MG63 (cell line): ENCODE data around the gene SERAC1. TPM values are rescaled to one million over a fixed set of nuclear protein-coding genes. Genes with fewer than 3 reads are reported as not detected.
"Not testable (repeated sequence)": the region's sequence is repeated elsewhere in the genome, so short reads cannot be mapped to it uniquely, and the experiment has no call there.

Experiments used
- DNase-seq: peaks from one replicate; pipeline ENCODE4 v3.0.0-alpha.2; 2020
- H3K27me3 ChIP-seq: fragments of 250-450 bp; sonication (Bioruptor Pico); 2 replicates; pipeline ENCODE4 v1.5.1; 2020; ENCODE audit warnings: mild to moderate bottlenecking, moderate library complexity
- H3K36me3 ChIP-seq: fragments of 250-450 bp; sonication (Bioruptor Pico); 2 replicates; pipeline ENCODE4 v1.5.1; 2020; ENCODE audit warnings: mild to moderate bottlenecking, moderate library complexity
- H3K4me3 ChIP-seq: fragments of 250-450 bp; sonication (Bioruptor Pico); 2 replicates; pipeline ENCODE4 v1.5.1; 2020; ENCODE audit warnings: mild to moderate bottlenecking, moderate library complexity
- H3K9me3 ChIP-seq: fragments of 250-450 bp; sonication (Bioruptor Pico); 2 replicates; pipeline ENCODE4 v1.5.1; 2020; ENCODE audit warnings: mild to moderate bottlenecking, moderate library complexity
- total RNA-seq: library from RNA; depleted of rRNA; stranded (reverse); fragments of >200 nt; shearing (Covaris generic); gene quantifications from 2 replicates; pipeline ENCODE4 v1.2.3, GENCODE V29; 2014; ENCODE audit warnings: low replicate concordance; rRNA removed

Gene SERAC1
- 5.7 and 10.4 TPM in 2 replicates for total RNA-seq

DNA sequence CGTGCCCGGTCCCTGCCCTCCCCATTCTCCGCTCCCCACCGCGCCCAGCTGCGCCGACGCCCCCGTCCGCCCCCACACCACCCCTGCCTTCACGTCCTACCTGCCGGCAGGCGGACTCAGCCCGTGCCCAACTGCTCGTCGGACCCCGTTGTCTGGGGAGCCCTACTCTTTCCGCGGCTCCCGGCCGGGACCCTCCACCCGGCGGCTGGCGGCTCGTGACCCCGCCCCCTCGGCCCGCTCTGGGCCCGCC lies at the start of gene SERAC1:
SERAC1 (minus strand) TSS at position 223 of the 250 bp plus-strand sequence. CDS start 9,899 bp downstream, outside the sequence.
- DNase-seq = no peak
- peaks cover 6% of the 10 kb centered on the region for H3K36me3 ChIP-seq
- no peaks in the 10 kb centered on the region for H3K9me3 ChIP-seq
- H3K27me3 ChIP-seq = no peaks in the 10 kb centered on the region
- peak within 1 kb of the TSS; percentile 95 for H3K4me3 ChIP-seq

DNA sequence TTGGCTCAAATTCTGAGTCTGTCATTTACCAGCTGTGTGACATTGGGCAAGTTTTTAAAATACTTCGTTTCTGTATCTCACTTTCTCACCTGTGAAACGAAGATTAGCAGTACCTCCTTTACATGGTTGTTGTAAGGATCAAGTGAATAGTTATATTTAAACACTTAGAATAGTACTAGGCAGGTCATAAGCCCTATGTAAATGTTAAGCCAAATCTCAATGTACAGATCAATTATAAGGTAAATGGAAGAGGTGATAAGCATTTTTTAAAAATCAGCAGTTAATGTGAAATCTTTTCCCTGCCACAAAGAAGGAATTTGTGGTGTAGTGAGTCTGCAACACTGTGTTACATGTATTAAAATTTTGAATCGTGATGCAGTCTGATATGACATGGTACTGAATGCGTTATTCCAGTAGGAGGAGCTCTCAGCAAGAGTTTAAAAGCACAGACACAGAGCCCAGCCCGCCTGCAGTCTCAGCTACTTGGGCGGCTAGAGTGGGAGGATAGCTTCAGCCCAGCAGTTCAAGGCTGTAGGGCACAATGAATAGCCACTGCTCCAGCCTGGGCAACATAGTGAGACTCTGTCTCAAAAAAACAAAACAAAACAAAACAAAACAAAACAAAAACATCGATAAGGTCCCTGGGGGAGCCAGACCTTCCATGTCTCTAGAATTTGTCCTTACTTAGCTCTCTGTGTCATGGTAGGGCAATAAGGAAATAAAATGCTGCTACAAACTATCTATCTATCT lies 46.0 kb upstream of the SERAC1 start:
- no peaks in the 10 kb centered on the region for H3K27me3 ChIP-seq
- H3K9me3 ChIP-seq = 0 out of 2 replicates have a peak, but pooled peaks cover 2% of the 10 kb centered on the region
- no peaks in the 10 kb centered on the region for H3K36me3 ChIP-seq
- DNase-seq = peak; percentile 61
- H3K4me3 ChIP-seq = no peak overlapping the region

DNA sequence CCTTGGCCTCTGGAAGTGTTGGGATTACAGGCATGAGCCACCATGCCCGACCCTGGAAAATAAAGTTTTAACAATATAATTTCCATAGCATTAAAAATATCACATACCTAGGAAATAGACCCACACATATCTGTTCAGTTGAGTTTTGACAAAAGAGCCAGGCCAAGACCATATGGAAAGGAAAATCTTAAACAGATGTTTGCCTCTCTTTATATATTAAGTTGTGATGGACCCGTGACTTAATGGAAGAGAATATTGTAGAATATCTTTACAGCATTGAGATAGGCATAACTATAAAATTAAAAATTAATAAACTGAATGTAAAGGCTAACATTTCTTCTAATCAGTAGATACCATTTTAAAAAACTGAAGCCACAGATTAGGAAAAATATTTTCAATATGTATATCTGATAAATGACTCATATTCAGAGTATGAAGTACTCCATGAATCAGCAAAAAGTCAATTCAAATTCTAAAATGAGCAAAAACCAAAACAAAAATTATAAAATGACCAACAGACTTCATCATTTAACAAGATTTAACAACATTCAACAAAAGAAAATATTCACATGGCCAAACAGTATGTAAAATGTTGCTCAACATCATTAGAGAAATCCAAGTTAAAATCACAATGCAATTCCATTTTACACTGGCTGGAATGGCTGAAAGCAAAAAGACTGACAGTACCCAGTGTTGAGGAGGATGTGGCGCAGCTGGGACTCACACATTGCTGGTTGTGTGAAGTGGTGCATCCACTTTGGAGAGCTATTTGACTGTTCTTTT lies 43.4 kb upstream of the SERAC1 start:
- H3K36me3 ChIP-seq = no peaks in the 10 kb centered on the region
- no peaks in the 10 kb centered on the region for H3K27me3 ChIP-seq
- no peaks in the 10 kb centered on the region for H3K9me3 ChIP-seq
- peak; percentile 10 for DNase-seq
- no peak overlapping the region for H3K4me3 ChIP-seq

GRCh38 chr6:158209582-158210333 lies 41.7 kb upstream of the SERAC1 start:
- H3K4me3 ChIP-seq, H3K36me3 ChIP-seq, DNase-seq, H3K27me3 ChIP-seq, H3K9me3 ChIP-seq: not testable (repeated sequence)

GRCh38 chr6:158208226-158209030 lies 40.4 kb upstream of the SERAC1 start:
- H3K36me3 ChIP-seq, H3K27me3 ChIP-seq, H3K4me3 ChIP-seq, H3K9me3 ChIP-seq, DNase-seq: not testable (repeated sequence)

DNA sequence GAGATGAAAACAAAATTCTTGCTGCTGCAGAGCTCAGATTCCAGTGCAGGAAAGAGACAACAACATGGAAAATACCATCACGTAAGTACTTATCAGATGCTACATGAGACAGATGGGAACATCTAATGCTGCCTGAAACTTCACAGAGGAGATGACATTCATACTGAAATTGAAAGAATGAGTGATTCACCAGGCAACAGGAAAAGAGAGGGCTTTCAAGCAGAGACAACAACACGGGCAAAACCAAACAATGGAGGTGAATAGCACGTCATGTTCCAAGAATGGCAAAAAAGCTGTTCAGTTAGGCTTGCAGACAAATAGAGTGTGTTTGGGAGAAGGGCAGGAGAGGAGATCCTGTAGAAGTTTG lies 39.3 kb upstream of the SERAC1 start:
- Histone ChIP-seq H3K9me3 (no peaks in the 10 kb centered on the region), H3K4me3 (no peak overlapping the region), H3K36me3 (no peaks in the 10 kb centered on the region), H3K27me3 (no peaks in the 10 kb centered on the region)
- peak; percentile 6 for DNase-seq

GRCh38 chr6:158206740-158207421 lies 38.8 kb upstream of the SERAC1 start:
- no peak overlapping the region for H3K4me3 ChIP-seq
- no peaks in the 10 kb centered on the region for H3K36me3 ChIP-seq
- H3K9me3 ChIP-seq = no peaks in the 10 kb centered on the region
- no peak for DNase-seq
- H3K27me3 ChIP-seq = no peaks in the 10 kb centered on the region

DNA sequence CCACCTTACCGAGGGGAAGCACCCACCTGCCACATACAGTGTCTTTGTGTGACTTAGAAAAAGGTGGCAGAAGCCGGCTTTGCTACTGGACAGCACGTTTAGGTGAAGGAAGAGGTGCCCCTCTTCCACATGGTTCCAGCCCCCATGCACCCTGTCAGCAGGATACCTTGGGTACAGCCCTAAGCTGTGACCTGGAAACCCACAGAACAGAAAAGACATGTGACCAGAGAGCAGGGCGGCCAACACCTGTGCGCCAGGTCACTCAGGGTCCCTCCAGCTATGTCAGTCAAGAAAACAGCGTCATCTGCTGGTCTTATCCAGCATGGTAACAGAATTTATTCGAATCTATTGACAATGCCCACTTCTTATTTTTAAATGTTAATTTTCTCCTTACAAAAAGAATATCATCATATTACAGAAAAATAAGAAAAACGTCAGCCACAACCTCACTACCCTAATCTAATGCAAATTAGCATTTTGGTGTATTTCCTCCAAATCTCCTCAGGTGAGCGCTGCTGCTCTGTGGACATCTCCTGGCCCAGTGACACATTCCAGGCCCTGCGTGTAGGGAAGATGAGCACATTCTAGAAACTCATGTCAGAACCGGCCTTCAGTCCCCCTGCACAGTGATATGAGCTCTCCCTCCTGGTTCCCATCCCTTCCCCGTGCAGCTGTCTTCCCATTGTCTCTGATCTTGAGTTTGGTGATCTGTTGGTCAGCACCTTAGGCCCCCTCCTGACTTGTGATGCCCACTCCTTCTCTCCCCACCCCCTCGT lies 37.3 kb upstream of the SERAC1 start:
- Histone ChIP-seq H3K4me3 (no peak overlapping the region), H3K27me3 (no peaks in the 10 kb centered on the region), H3K9me3 (no peaks in the 10 kb centered on the region), H3K36me3 (no peaks in the 10 kb centered on the region)
- no peak for DNase-seq

DNA sequence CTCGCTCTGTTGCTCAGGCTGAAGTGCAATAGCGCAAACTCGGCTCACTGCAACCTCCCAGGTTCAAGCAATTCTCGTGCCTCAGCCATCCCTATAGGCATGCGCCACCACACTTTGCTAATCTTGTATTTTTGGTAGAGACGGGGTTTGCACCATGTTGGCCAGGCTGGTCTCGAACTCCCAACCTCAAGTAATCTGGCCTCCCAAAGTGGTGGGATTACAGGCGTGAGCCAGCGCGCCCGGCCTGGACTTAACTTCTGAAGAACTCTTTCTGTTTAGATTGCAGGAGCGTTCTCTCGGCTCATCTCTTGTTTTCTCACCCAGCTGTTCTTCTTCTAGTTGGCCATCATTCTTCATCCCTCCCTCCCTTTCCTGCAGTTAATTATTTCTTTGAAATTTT lies 30.4 kb upstream of the SERAC1 start:
- Histone ChIP-seq H3K36me3 (peaks cover 4% of the 10 kb centered on the region), H3K4me3 (no peak overlapping the region), H3K27me3 (no peaks in the 10 kb centered on the region), H3K9me3 (no peaks in the 10 kb centered on the region)
- no peak for DNase-seq

- Histone ChIP-seq H3K9me3 (no peaks in the 10 kb centered on the region), H3K36me3 (peaks cover 19% of the 10 kb centered on the region), H3K4me3 (no peak overlapping the region), H3K27me3 (no peaks in the 10 kb centered on the region)
- no peak for DNase-seq
Measured at GRCh38 chr6:158194487-158195280, 26.6 kb upstream of the SERAC1 start.

GRCh38 chr6:158191761-158192160 lies 23.7 kb upstream of the SERAC1 start:
- Histone ChIP-seq H3K36me3 (peaks cover 37% of the 10 kb centered on the region), H3K27me3 (no peaks in the 10 kb centered on the region), H3K9me3 (no peaks in the 10 kb centered on the region), H3K4me3 (no peak overlapping the region)
- no peak for DNase-seq

GRCh38 chr6:158191032-158191431 lies 23.0 kb upstream of the SERAC1 start:
- Histone ChIP-seq H3K27me3 (no peaks in the 10 kb centered on the region), H3K9me3 (no peaks in the 10 kb centered on the region), H3K36me3 (peaks cover 39% of the 10 kb centered on the region), H3K4me3 (no peak overlapping the region)
- no peak for DNase-seq

GRCh38 chr6:158188591-158188990 lies 20.5 kb upstream of the SERAC1 start:
- H3K27me3 ChIP-seq = no peaks in the 10 kb centered on the region

DNA sequence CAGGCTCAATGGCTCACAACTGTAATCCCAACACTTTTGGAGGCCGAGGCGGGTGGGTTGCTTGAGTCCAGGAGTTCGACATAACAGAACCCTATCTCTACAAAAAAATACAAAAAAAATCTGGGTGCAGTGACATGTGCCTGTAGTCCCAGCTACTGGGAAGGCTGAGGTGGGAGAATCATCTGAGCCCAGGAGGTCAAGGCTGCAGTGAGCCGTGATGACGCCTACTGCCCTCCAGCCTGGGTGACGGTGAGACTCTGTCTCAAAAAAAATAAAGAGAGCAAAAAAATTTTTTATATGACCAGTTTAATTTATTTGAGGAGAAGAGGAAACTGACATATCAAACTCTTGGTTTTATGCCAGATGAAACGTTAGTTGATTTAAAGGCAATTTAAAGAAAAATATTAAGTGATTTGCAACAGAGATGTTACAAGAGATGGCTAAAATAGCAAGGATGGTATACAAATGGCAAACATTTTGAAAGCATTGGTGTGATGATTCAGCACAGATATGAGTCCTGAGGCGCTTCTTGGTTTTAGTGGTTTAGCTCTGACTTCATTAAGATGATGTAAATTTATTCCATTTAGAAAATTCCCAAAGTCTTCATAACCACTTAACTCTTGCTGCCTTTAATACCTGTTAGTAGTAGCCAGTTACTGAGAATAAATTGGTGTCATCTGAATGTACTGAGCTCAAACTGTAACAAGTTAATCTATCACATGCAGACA lies 17.8 kb upstream of the SERAC1 start:
- Histone ChIP-seq H3K9me3 (no peaks in the 10 kb centered on the region; the same call in 1 of the 2 replicates), H3K36me3 (peaks cover 47% of the 10 kb centered on the region), H3K4me3 (no peak overlapping the region), H3K27me3 (no peaks in the 10 kb centered on the region)
- no peak for DNase-seq

More at GRCh38 chr6:158188591-158188990, 20.5 kb upstream of the SERAC1 start:
- no peaks in the 10 kb centered on the region for H3K9me3 ChIP-seq
- DNase-seq = no peak
- no peak overlapping the region for H3K4me3 ChIP-seq
- peaks cover 41% of the 10 kb centered on the region for H3K36me3 ChIP-seq
